HG02970 (cell line): ENCODE data around the gene PGBD1.
"Not testable (repeated sequence)": the region's sequence is repeated elsewhere in the genome, so short reads cannot be mapped to it uniquely, and the experiment has no call there.

Experiments
- ATAC-seq: cut with Tn5 transposase; IDR thresholded peaks from one replicate; pipeline ENCODE4 v1.9.1; 2021; ENCODE audit warnings: mild to moderate bottlenecking, moderate library complexity, moderate number of reproducible peaks; ENCODE audit not compliant: unreplicated experiment, low FRiP score

The PGBD1 gene

DNA sequence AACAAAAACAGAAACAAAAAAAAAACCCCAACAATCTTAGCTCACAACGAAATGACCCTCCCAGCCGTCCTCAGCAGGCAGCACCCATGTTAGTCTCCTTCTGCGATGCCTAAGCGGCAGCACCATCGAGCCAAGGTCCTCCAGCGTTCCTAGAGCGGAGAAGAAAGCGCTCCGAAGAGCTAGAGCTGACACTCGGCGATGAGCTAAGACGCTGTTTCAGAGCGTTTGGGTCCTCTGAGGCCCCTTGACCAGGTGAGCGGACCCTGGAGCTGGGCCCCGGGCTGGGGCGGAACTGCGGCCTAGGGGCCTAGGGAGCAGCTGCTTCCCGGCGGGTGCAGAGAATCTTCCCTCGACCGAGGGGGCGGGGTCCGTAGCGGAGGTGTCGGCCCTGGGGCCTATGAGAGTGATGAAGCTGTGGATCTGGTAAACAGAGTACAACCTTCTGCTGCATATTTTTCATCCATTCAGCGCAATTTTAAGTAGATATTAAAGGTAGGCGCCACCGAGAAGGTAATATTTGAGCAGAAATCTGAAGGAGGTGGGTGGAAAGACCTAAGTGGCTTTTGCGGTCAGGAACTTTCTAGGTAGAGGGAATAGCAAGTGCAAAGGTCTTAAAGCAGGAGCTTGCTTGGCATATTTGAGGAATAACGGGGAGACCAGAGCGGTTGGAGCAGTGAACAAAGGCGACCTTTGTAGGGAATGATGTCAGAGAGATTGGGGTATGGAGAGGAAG lies 14.2 kb upstream of the PGBD1 start, which contains the start of gene ZSCAN26:
ZSCAN26 (plus strand) TSS at position 182 of the 733 bp plus-strand sequence. CDS start 4,777 bp downstream, outside the sequence.
- ATAC-seq, result peak; percentile 84

GRCh38 chr6:28267695-28268059 lies 13.7 kb upstream of the PGBD1 start:
- ATAC-seq, result no peak

DNA sequence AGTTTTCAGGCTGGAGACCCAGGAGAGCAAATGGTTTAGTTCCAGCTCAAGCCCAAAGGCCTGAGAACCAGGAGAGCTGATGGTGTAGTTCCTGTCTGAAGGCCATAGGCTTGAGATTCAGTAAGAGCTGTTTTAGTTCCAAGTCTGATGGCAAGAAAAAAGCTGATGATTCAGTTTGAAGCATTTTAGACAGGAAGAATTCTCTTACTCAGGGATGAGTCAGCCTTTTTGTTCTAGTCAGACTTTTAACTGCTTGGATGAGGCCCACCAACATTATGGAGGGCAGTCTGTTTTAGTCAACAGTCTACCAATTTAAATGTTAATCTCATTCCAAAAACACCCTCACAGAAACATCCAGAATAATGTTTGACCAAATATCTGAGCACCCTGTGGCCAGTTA lies 11.9 kb upstream of the PGBD1 start:
- no peak for ATAC-seq

DNA sequence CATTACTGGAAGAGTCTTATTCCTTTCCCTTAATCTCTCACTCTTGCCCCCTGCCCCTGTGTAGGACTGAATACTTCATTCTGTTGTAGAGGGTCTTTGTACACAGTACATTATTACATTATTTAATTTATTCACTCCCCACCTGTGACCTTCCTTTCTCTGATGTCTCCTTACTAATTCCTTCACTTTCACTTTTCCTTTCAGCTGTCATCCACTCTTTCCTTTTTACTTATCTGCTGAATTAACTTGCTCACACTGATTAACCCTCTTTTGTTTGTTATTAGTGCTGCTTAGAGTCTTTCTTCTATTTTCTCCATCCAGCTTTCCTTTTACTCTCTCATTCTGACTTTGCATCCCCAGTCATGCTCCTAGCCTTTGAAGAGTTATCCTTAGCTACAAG lies 6.5 kb upstream of the PGBD1 start:
- ATAC-seq, result no peak

GRCh38 chr6:28277746-28278145 lies 3.6 kb upstream of the PGBD1 start:
- ATAC-seq, result no peak

DNA sequence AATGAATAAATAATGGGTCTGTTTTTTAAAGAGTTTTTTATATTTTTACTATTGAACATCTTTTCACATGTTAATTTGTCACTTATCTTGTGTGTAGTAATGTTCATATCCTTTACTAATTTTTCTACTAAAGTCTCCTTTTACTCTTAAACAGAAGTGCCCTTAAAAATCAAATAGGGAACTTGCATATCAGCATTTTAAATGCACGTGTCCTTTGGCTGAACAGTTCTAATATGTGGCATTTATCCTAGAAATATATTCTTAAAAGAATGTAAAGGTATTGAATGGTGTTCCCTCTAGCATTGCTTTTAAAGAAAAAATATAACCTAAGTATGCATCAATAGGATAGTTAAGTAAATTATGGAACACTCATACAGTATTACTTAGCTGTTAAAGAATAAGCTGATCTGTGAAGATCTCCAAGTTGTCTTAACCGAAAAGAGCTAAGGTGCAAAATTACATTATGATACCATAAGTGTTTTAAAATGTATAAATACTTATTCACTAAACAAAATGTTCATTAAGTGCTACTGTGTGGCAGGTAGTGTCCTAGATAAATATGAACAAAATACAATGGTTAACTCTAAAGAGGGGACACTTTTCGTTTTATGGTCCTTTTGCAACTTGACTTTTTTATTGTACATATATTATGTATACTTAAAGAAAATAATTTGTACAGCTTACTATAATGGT lies 631 bp upstream of the PGBD1 start:
- ATAC-seq, result no peak

DNA sequence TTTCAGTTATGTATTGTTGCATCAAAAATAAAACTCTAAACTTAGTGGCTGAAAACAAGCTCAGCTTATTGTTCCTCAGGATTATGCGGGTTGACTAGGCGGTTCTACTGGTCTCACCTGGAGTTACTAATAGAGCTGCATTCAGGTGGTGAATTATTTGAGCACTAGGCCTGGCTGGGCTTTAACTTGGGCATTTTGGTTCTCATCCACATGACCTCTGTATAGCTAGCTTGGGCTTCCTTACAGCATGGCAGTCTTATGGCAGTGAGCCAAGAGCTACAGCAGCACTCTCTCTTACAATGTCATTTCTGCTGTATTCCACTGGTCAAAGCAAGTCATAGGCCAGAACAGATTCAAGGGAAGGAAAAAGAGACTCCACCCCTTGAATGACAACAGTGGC lies 1.6 kb downstream of the PGBD1 start:
- no peak for ATAC-seq

GRCh38 chr6:28291573-28291972 lies 10.2 kb downstream of the PGBD1 start:
- ATAC-seq, result no peak

DNA sequence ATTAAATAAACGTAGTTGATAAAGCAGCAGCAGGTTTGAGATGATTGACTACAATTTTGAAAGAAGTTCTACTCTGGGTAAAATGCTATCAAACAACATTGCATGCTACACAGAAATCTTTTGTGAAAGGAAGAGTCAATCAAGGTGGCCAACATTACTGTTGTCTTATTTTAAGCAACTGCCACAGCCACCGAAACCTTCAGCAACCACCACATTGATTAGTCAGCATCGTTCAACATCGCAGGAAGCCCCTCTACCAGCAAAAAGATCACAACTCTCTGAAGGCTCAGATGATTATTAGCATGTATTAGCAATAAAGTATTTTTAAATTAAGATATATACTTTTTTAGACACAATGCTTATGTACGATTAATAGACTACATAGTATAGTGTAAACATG lies 14.0 kb downstream of the PGBD1 start:
- no peak for ATAC-seq

DNA sequence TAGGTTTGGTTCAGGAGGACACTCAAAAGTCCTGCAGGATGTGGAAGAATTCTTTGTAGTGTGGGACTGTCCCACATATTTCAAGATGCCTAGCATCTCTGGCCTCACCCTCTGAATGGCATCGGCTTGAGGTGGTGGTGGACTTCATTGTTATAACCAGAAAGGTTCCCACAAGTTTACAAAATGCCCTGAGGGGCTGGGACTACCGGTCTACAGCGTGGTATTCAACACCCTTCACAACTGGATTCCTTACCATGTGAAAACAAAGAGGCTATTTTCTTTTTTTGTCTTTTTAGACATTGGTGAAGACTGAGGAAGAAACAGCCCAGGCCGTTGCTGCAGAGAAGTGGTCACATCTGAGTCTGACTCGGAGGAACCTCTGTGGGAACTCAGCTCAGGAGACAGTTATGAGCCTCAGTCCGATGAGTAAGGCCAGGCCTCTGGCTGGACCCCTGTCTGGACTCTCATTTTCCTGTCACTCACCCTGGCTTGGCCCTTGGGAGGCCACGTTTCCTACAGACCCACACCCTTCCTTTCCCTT lies 15.2 kb downstream of the PGBD1 start:
- no peak for ATAC-seq

- peak; percentile 62 for ATAC-seq
Measured at GRCh38 chr6:28303570-28303969, 22.2 kb downstream of the PGBD1 start.

- not testable (repeated sequence) for ATAC-seq
Measured at GRCh38 chr6:28306363-28306762, 25.0 kb downstream of the PGBD1 start.

GRCh38 chr6:28311139-28311823 lies 29.9 kb downstream of the PGBD1 start:
- no peak for ATAC-seq

- ATAC-seq, result no peak
Measured at GRCh38 chr6:28312939-28313338, 31.6 kb downstream of the PGBD1 start.

DNA sequence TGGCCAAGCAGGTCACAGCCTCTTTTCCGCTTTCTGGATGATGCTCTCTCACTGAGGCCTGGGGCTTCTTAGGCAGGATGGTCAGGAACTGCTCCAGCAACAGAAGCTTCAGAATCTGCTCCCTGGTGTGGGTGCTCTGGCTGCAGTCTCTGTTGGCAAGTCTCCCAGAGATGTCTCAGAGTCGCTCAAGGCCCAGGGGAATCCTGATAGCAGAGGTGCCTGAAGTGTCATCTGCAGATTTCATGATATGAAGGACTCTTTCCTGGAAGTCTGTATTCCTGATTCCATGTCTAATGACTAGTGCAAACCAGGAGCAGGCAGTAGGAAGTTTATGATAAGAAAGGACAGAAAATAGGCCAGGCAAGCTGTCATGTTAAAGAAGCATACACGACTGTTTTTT lies 34.3 kb downstream of the PGBD1 start:
- ATAC-seq, result no peak

DNA sequence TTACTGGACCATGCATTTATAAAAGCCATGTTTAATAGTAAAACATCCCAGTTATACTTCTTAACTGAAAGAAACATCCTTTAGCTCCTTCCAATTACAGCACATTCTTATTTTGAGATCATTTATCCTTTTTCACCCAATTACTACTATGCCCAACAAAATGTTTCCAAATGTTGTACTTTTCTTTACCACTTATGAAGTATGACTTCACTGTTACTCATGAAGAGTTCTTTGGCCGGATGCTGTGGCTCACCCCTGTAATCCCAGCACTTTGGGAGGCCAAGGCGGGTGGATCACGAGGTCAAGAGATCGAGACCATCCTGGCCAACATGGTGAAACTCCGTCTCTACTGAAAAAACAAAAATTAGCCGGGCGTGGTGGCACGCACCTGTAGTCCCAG lies 36.5 kb downstream of the PGBD1 start:
- not testable (repeated sequence) for ATAC-seq

GRCh38 chr6:28322661-28323060 lies 41.3 kb downstream of the PGBD1 start:
- ATAC-seq, result no peak

DNA sequence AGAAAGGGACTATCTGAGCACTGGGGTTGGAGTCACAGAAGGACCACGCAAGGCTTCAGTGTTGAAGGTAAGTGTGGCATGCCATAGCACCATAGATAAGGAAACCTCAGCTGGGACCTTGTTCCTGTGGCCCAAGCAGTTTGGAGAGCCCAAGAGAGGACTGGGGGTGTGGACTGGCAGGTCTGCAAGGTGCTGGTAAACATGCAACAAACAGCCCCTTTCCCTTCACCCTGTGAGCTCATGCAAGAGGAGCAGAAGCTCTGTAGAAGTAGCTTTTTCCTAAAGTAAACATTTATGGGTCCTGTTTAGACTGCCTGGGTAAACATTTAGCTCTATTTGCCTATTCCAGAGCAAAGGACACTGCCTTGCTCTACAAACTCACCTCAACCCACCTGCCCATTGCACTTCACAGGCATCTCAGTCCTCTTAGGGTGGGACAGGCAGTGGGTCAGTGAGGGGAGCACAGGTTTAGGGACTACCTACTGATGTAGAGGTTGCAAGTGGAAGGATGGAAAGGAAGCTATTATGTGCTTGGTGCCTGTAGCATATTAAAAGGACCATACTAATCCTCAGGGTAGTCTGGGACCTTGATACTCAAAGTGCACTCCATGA lies 42.5 kb downstream of the PGBD1 start:
- ATAC-seq, result no peak

DNA sequence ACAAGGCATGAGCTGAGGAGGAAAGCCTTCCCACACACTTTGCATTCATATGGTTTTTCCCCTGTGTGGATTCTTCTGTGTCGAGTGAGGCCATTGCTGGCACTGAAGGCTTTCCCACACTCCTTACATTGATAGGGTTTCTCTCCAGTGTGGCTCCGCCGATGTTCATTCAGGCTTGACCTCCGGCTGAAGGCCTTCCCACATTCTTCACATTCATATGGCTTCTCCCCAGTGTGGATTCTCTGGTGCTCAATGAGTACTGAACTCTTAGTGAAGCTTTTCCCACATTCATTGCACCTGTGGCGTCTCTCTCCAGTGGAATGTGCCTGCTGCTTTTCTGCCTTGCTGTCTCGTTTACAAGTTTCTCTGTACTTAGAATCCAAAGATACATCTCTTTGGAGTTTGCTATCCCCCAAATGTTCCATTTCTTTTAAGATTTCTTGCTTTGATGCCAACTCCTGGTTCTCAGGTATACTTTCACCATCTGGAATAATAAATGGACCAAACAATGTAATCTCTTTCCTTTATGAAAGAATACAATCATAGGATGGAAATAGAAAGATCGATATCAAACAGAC lies 45.1 kb downstream of the PGBD1 start:
- ATAC-seq, result no peak

- no peak for ATAC-seq
Measured at GRCh38 chr6:28330041-28330440, 48.7 kb downstream of the PGBD1 start.
